ENCODE data around the gene OPRD1. TPM values are rescaled to one million over a fixed set of nuclear protein-coding genes. Genes with fewer than 3 reads are reported as not detected.

The OPRD1 gene
- polyA plus RNA-seq, 3 donors: 0.01 TPM; not detected in 2

DNA sequence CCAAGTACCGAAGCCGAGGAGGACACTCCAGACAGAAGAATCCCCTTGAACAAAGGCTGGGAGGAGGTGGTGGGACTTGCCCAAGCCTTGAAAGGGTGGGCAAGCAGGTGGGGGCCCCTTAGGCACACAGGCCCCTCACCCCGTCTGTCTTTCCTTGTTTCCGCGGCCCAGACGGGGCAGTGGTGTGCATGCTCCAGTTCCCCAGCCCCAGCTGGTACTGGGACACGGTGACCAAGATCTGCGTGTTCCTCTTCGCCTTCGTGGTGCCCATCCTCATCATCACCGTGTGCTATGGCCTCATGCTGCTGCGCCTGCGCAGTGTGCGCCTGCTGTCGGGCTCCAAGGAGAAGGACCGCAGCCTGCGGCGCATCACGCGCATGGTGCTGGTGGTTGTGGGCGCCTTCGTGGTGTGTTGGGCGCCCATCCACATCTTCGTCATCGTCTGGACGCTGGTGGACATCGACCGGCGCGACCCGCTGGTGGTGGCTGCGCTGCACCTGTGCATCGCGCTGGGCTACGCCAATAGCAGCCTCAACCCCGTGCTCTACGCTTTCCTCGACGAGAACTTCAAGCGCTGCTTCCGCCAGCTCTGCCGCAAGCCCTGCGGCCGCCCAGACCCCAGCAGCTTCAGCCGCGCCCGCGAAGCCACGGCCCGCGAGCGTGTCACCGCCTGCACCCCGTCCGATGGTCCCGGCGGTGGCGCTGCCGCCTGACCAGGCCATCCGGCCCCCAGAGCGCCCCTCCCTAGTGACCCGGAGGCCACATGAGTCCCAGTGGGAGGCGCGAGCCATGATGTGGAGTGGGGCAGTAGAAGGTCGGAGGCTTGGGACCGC lies 50.8 kb downstream of the OPRD1 start:
- TF ChIP-seq, protein P1, sequence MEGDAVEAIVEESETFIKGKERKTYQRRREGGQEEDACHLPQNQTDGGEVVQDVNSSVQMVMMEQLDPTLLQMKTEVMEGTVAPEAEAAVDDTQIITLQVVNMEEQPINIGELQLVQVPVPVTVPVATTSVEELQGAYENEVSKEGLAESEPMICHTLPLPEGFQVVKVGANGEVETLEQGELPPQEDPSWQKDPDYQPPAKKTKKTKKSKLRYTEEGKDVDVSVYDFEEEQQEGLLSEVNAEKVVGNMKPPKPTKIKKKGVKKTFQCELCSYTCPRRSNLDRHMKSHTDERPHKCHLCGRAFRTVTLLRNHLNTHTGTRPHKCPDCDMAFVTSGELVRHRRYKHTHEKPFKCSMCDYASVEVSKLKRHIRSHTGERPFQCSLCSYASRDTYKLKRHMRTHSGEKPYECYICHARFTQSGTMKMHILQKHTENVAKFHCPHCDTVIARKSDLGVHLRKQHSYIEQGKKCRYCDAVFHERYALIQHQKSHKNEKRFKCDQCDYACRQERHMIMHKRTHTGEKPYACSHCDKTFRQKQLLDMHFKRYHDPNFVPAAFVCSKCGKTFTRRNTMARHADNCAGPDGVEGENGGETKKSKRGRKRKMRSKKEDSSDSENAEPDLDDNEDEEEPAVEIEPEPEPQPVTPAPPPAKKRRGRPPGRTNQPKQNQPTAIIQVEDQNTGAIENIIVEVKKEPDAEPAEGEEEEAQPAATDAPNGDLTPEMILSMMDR (IDR thresholded peaks at IDR 0.05): no peak
- no peak for DNase-seq
- Histone ChIP-seq H3K79me2 (ENCODE audit: insufficient read depth, low read length) (no peaks in the 10 kb centered on the region), H3K36me3 (replicated peaks in 1 of 2; ENCODE audit: control insufficient read depth in 1 of 2, insufficient read depth in 2 of 2, low read length in 2 of 2) (no peaks in the 10 kb centered on the region), H2AFZ (ENCODE audit: insufficient read depth, low read depth, low read length, poor library complexity, severe bottlenecking) (no peak overlapping the region), H3K9ac (ENCODE audit: insufficient read depth, low read length, poor library complexity, severe bottlenecking) (no peak overlapping the region), H3K4me2 (replicated peaks; ENCODE audit: extremely low read depth, low read length, poor library complexity, severe bottlenecking) (no peak overlapping the region), H3K27ac (ENCODE audit: low read depth in 1 of 2, low read length in 2 of 2) (no peak overlapping the region), H3K4me3 (replicated peaks in 1 of 3; ENCODE audit: low read depth in 2 of 3, low read length in 3 of 3) (no peak overlapping the region), H3K4me1 (ENCODE audit: control insufficient read depth in 1 of 2, insufficient read depth in 2 of 2, low read length in 2 of 2) (no peaks in the 10 kb centered on the region), H4K20me1 (ENCODE audit: insufficient read depth, low read length) (no peaks in the 10 kb centered on the region), H3K27me3 (ENCODE audit: control insufficient read depth in 2 of 2, insufficient read depth in 2 of 2, low read length in 2 of 2) (no peaks in the 10 kb centered on the region), H3K9me3 (replicated peaks in 1 of 2; ENCODE audit: control insufficient read depth in 1 of 2, insufficient read depth in 1 of 2, low read length in 2 of 2) (no peaks in the 10 kb centered on the region)
- H3K36me3 Mint-ChIP-seq: no peaks in the 10 kb centered on the region
- intact Hi-C loops (cut with micrococcal nuclease): no loop called here
- no peak overlapping the region for H3K27ac Mint-ChIP-seq
- peaks cover 5 to 15% (median 6%) of the 10 kb centered on the region in 3 donors for H3K27me3 Mint-ChIP-seq (ENCODE audit: low read depth in 3 of 3)
- 89% methylated on average over 65 of the region's 66 CpGs for WGBS (ENCODE audit: insufficient coverage)
- H3K4me1 Mint-ChIP-seq: no peaks in the 10 kb centered on the region
- peaks cover 0 to 2% (median 0%) of the 10 kb centered on the region in 7 donors for H3K9me3 Mint-ChIP-seq
- no peak overlapping the region for H3K4me3 Mint-ChIP-seq

DNA sequence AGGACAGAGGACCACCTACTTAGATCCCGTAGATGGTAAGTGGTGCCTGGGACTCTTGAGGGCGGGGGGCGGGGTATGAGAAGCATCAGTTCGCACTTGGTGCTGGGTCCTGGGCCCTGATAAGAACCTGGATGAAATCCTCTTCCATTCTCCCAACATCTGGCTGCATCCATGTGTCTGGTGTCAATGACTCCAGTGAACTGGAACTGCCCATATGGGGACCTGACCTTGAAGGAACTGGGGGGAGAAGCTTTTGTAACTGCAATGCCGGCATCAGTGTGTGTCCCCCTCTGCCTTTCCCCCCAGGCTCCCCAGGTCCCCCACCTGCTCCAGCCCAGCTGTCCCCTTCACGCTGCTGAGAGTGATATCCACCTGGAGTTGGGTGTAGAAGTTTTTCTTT lies 52.7 kb downstream of the OPRD1 start:
- WGBS (ENCODE audit: insufficient coverage): no CpG with 5 or more reads among the region's 6 CpGs
- no peaks in the 10 kb centered on the region for H3K4me1 ChIP-seq (ENCODE audit: control insufficient read depth in 1 of 2, insufficient read depth in 2 of 2, low read length in 2 of 2)
- no peak overlapping the region for H3K27ac Mint-ChIP-seq

More for the DNA sequence above, 52.7 kb downstream of the OPRD1 start:
- Histone ChIP-seq H3K4me2 (replicated peaks; ENCODE audit: extremely low read depth, low read length, poor library complexity, severe bottlenecking) (no peak overlapping the region), H3K27ac (ENCODE audit: low read depth in 1 of 2, low read length in 2 of 2) (no peak overlapping the region), H3K9ac (ENCODE audit: insufficient read depth, low read length, poor library complexity, severe bottlenecking) (no peak overlapping the region), H3K36me3 (replicated peaks in 1 of 2; ENCODE audit: control insufficient read depth in 1 of 2, insufficient read depth in 2 of 2, low read length in 2 of 2) (no peaks in the 10 kb centered on the region), H3K4me3 (replicated peaks in 1 of 3; ENCODE audit: low read depth in 2 of 3, low read length in 3 of 3) (no peak overlapping the region), H4K20me1 (ENCODE audit: insufficient read depth, low read length) (no peaks in the 10 kb centered on the region), H3K79me2 (ENCODE audit: insufficient read depth, low read length) (no peaks in the 10 kb centered on the region), H3K27me3 (ENCODE audit: control insufficient read depth in 2 of 2, insufficient read depth in 2 of 2, low read length in 2 of 2) (no peaks in the 10 kb centered on the region), H2AFZ (ENCODE audit: insufficient read depth, low read depth, low read length, poor library complexity, severe bottlenecking) (no peak overlapping the region), H3K9me3 (replicated peaks in 1 of 2; ENCODE audit: control insufficient read depth in 1 of 2, insufficient read depth in 1 of 2, low read length in 2 of 2) (no peaks in the 10 kb centered on the region)
- TF ChIP-seq, protein P1 (IDR thresholded peaks at IDR 0.05): no peak
- H3K36me3 Mint-ChIP-seq: no peaks in the 10 kb centered on the region
- peaks cover 0 to 2% (median 0%) of the 10 kb centered on the region in 7 donors for H3K9me3 Mint-ChIP-seq
- no peak for DNase-seq
- peaks cover 7 to 20% (median 9%) of the 10 kb centered on the region in 3 donors for H3K27me3 Mint-ChIP-seq (ENCODE audit: low read depth in 3 of 3)
- intact Hi-C loops (cut with micrococcal nuclease): no loop called here
- H3K4me3 Mint-ChIP-seq: no peak overlapping the region
- no peaks in the 10 kb centered on the region for H3K4me1 Mint-ChIP-seq

All from CD14-positive monocyte (primary cell).